CD4-positive, alpha-beta T cell treated with Interleukin-6 for 4 hours (primary cell): ENCODE measurements around the gene CCL11.

Experiments used
- DNase-seq: peaks from one replicate; pipeline ENCODE4 v3.0.0-alpha.2; 2020; ENCODE audit warnings: mixed read lengths

CCL11 gene

GRCh38 chr17:34285286-34285792, at the start of gene CCL11:
Gene CCL11 (plus strand): TSS chr17:34285742. CDS start chr17:34285809, 67 bp downstream.
- no peak for DNase-seq

- DNase-seq: no peak
Observed at GRCh38 chr17:34236281-34236892, 49.2 kb upstream of the CCL11 start.

GRCh38 chr17:34237458-34237857, 48.1 kb upstream of the CCL11 start:
- no peak for DNase-seq

- DNase-seq: no peak
Observed at GRCh38 chr17:34241062-34241461, 44.5 kb upstream of the CCL11 start.

- no peak for DNase-seq
Observed at GRCh38 chr17:34242587-34243363, 42.8 kb upstream of the CCL11 start.

- no peak for DNase-seq
Observed at GRCh38 chr17:34243364-34244320, 41.9 kb upstream of the CCL11 start.

- no peak for DNase-seq
Observed at GRCh38 chr17:34245351-34245905, 40.1 kb upstream of the CCL11 start.

GRCh38 chr17:34246446-34246845, 39.1 kb upstream of the CCL11 start:
- no peak for DNase-seq

- DNase-seq: no peak
Observed at GRCh38 chr17:34246881-34247280, 38.7 kb upstream of the CCL11 start.

- no peak for DNase-seq
Observed at GRCh38 chr17:34248511-34249024, 37.0 kb upstream of the CCL11 start.

- no peak for DNase-seq
Observed at GRCh38 chr17:34249061-34249460, 36.5 kb upstream of the CCL11 start.

GRCh38 chr17:34249478-34249877, 36.1 kb upstream of the CCL11 start:
- DNase-seq: no peak

- DNase-seq: no peak
Observed at GRCh38 chr17:34251186-34251585, 34.4 kb upstream of the CCL11 start.

- no peak for DNase-seq
Observed at GRCh38 chr17:34252095-34252443, 33.5 kb upstream of the CCL11 start.

- DNase-seq: no peak
Observed at GRCh38 chr17:34252444-34253138, 33.0 kb upstream of the CCL11 start.

- DNase-seq: no peak
Observed at GRCh38 chr17:34253139-34253525, 32.4 kb upstream of the CCL11 start.

GRCh38 chr17:34254146-34254545, 31.4 kb upstream of the CCL11 start:
- DNase-seq: no peak

- no peak for DNase-seq
Observed at GRCh38 chr17:34254651-34255380, 30.7 kb upstream of the CCL11 start, which contains the start of gene CCL2. Gene CCL2 (plus strand): TSS chr17:34255285. CDS start chr17:34255350, 65 bp downstream.

GRCh38 chr17:34255381-34255732, 30.2 kb upstream of the CCL11 start:
- DNase-seq: no peak

GRCh38 chr17:34255841-34256240, 29.7 kb upstream of the CCL11 start:
- DNase-seq: no peak

- DNase-seq: no peak
Observed at GRCh38 chr17:34257299-34257985, 28.1 kb upstream of the CCL11 start.
